Measurements from ENCODE around the gene ANKRD7. TPM values are rescaled to one million over a fixed set of nuclear protein-coding genes. Genes with fewer than 3 reads are reported as not detected.

Gene ANKRD7
- total RNA-seq, 3 donors from 2014 or later: 0.32 to 0.73 TPM; not detected in 1

DNA sequence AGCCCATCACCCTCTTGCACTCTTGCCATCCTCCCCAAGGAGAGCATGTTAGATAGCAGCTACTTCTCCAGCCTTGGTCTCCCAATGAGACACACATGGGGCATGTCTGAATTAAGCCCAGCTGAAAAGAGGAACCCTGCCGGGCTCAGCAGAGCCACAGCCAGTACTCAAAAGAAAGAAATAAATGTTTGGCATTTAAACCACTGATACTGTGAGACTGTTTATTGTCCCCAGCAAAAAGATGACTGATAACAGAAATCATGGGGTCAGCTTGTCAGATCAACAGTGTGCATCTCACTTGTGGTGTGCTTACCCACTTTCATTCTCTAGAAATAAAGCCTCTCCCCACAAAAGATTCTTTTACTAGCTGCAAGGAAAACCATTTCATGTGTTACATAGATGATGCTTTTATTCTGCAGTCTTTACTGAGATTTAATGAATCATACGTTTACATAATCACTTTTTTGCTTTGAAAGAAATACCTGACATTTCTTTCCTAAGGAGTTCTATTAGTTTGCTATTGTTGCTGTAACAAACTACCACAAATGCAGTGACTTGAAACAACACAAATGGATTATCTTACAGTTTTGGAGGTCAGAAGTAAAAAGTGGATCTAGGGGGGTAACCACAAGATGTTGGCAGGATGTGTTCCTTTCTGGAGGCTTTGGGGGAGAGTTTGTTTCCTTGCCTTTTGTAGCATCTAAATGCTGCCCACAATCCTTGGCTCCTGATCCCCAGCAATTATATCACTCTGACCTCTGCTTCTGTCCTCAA is 20.9 kb downstream of the ANKRD7 start:
- Histone ChIP-seq H3K9me3 (no peaks in the 10 kb centered on the region), H3K36me3 (no peaks in the 10 kb centered on the region), H3K27ac (no peak overlapping the region), H3K4me3 (no peak overlapping the region), H3K27me3 (no peaks in the 10 kb centered on the region), H3K4me1 (no peaks in the 10 kb centered on the region)
- no peak for DNase-seq (ENCODE audit: low spot score in 2 of 2)
- intact Hi-C loops (cut with DNase I; ENCODE audit: low total_unique reads): loop anchor here (10.0 kb wide), 1 partner anchor 1869 kb away; no protein-coding TSS in a partner anchor
- no peak for TF ChIP-seq POLR2AphosphoS5 (IDR thresholded peaks at IDR 0.05)
- TF ChIP-seq, protein P1, sequence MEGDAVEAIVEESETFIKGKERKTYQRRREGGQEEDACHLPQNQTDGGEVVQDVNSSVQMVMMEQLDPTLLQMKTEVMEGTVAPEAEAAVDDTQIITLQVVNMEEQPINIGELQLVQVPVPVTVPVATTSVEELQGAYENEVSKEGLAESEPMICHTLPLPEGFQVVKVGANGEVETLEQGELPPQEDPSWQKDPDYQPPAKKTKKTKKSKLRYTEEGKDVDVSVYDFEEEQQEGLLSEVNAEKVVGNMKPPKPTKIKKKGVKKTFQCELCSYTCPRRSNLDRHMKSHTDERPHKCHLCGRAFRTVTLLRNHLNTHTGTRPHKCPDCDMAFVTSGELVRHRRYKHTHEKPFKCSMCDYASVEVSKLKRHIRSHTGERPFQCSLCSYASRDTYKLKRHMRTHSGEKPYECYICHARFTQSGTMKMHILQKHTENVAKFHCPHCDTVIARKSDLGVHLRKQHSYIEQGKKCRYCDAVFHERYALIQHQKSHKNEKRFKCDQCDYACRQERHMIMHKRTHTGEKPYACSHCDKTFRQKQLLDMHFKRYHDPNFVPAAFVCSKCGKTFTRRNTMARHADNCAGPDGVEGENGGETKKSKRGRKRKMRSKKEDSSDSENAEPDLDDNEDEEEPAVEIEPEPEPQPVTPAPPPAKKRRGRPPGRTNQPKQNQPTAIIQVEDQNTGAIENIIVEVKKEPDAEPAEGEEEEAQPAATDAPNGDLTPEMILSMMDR (IDR thresholded peaks at IDR 0.05): no peak

DNA sequence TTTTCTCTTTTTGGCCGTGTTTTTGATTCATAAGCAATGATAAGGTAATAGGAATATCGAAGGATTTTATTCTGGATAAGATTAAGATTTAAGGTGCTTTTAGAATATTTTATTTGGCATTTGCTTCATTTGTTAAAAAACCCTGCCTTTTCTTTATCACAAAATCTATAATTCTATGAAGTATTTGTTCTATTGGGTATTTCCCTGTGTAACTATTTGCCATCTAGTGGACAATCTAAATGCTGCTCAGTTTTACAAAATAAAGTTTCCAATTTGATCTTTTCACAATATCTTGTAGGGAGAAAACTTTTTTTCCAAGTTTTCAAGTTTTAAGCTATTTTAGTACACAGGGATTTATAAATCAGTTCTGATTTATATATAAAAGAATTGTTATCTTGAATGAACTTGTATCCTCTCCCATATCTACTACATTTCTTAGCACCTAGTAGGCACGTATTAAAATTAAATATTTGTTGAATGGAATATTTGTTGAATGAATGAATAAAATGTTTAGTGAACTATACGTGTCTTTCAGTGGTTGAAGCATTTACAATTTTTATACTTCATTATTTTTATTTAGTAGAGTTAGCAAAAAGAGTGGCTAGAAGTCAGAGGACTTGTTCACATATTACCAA is 26.5 kb downstream of the ANKRD7 start:
- Histone ChIP-seq H3K4me3 (no peak overlapping the region), H3K27ac (no peak overlapping the region), H3K27me3 (no peaks in the 10 kb centered on the region), H3K9me3 (no peaks in the 10 kb centered on the region), H3K36me3 (no peaks in the 10 kb centered on the region), H3K4me1 (no peaks in the 10 kb centered on the region)
- no peak for DNase-seq (ENCODE audit: low spot score in 2 of 2)
- intact Hi-C loops (cut with DNase I; ENCODE audit: low total_unique reads): no loop called here
- TF ChIP-seq POLR2A (IDR thresholded peaks at IDR 0.05) (no peak), POLR2AphosphoS5 (IDR thresholded peaks at IDR 0.05) (no peak)
- TF ChIP-seq, protein P1 (IDR thresholded peaks at IDR 0.05): no peak

DNA sequence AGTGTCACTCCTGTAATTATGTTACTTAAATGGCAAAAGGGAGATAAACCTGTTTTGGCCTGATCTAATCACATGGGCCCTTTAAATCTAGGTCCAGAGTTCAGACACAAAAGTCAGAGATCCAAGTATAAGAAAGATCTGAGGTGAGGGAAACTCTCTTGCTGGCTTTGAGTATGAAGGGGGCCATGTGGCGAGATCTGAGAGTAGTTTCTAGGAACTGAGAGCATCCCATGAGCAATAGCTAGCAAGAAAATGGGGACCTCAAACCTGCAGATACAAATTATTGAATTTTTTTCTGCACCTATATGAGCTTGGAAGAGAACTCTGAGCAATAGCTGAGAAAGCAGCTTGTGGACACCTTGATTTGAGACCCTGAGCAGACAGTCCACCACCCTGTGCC is 27.6 kb downstream of the ANKRD7 start:
- no peak for DNase-seq (ENCODE audit: low spot score in 2 of 2)
- Histone ChIP-seq H3K4me3 (no peak overlapping the region), H3K27me3 (no peaks in the 10 kb centered on the region), H3K36me3 (no peaks in the 10 kb centered on the region), H3K9me3 (no peaks in the 10 kb centered on the region), H3K4me1 (no peaks in the 10 kb centered on the region), H3K27ac (no peak overlapping the region)
- TF ChIP-seq POLR2A (IDR thresholded peaks at IDR 0.05) (no peak), POLR2AphosphoS5 (IDR thresholded peaks at IDR 0.05) (no peak)
- TF ChIP-seq, protein P1 (IDR thresholded peaks at IDR 0.05): no peak
- intact Hi-C loops (cut with DNase I; ENCODE audit: low total_unique reads): no loop called here

DNA sequence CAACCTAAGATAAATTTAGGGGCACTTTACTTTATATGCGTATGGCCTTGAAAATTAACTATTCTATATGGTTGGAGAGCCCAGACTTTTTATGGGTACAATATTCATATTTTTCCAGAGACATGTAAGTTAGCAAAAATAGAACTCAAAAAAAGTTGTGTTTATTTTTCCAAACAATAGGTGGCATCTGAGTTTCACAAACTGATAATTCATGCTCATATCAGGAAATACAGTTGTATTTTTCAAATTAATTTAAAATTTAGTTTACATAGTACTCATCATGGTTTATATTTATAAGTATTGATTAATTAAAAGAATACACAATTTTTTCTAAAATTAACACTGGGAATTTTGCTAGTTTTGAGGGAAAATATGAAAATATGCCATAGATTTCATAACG is 34.6 kb downstream of the ANKRD7 start:
- intact Hi-C loops (cut with DNase I; ENCODE audit: low total_unique reads): no loop called here

More for the DNA sequence above, 34.6 kb downstream of the ANKRD7 start:
- H3K27ac ChIP-seq: no peak overlapping the region
- H3K36me3 ChIP-seq: no peaks in the 10 kb centered on the region
- no peak overlapping the region for H3K4me3 ChIP-seq
- H3K27me3 ChIP-seq: no peaks in the 10 kb centered on the region
- no peaks in the 10 kb centered on the region for H3K9me3 ChIP-seq
- no peak for DNase-seq (ENCODE audit: low spot score in 2 of 2)
- TF ChIP-seq POLR2AphosphoS5 (IDR thresholded peaks at IDR 0.05) (no peak), POLR2A (IDR thresholded peaks at IDR 0.05) (no peak)
- TF ChIP-seq, protein P1 (IDR thresholded peaks at IDR 0.05): no peak
- H3K4me1 ChIP-seq: no peaks in the 10 kb centered on the region

All from breast epithelium (tissue), 4 donors.